ENCODE results near the gene PDCD10.

Gene PDCD10

GRCh38 chr3:167742338-167742737, 7.6 kb upstream of the PDCD10 start:
- no peak for TF ChIP-seq CTCF (IDR thresholded peaks at IDR 0.05; ENCODE audit: low read depth, low read length)
- DNase-seq (ENCODE audit: extremely low read depth, low read depth), result no peak

- peak; percentile 55 for TF ChIP-seq CTCF (IDR thresholded peaks at IDR 0.05; ENCODE audit: low read depth, low read length)
- DNase-seq (ENCODE audit: extremely low read depth, low read depth), result no peak
Observed at GRCh38 chr3:167740961-167741587, 6.4 kb upstream of the PDCD10 start.

GRCh38 chr3:167739190-167739810, 4.6 kb upstream of the PDCD10 start:
- DNase-seq (ENCODE audit: extremely low read depth, low read depth), result no peak
- no peak for TF ChIP-seq CTCF (IDR thresholded peaks at IDR 0.05; ENCODE audit: low read depth, low read length)

GRCh38 chr3:167738037-167738436, 3.3 kb upstream of the PDCD10 start:
- TF ChIP-seq CTCF (IDR thresholded peaks at IDR 0.05; ENCODE audit: low read depth, low read length), result no peak

GRCh38 chr3:167736997-167737396, 2.3 kb upstream of the PDCD10 start:
- no peak for DNase-seq (ENCODE audit: extremely low read depth, low read depth)
- TF ChIP-seq CTCF (IDR thresholded peaks at IDR 0.05; ENCODE audit: low read depth, low read length), result no peak

More at GRCh38 chr3:167738037-167738436, 3.3 kb upstream of the PDCD10 start:
- no peak for DNase-seq (ENCODE audit: extremely low read depth, low read depth)

- no peak for DNase-seq (ENCODE audit: extremely low read depth, low read depth)
- no peak for TF ChIP-seq CTCF (IDR thresholded peaks at IDR 0.05; ENCODE audit: low read depth, low read length)
Observed at GRCh38 chr3:167736264-167736787, 1.6 kb upstream of the PDCD10 start.
